Smooth muscle cell (in vitro differentiated cells): ENCODE results near the gene TAX1BP3. TPM values are rescaled to one million over a fixed set of nuclear protein-coding genes. Genes with fewer than 3 reads are reported as not detected.

Experiments
- DNase-seq: peaks from one replicate; lab custom pipeline; 2025; ENCODE audit not compliant: unreplicated experiment; lab: John Stamatoyannopoulos, UW
- H2AFZ ChIP-seq: fragments of 200-600 bp; sonication (generic); 2 replicates; pipeline ENCODE4 v1.6.0; 2016; ENCODE audit warnings: antibody characterized with exemption, low read depth, mild to moderate bottlenecking
- H3F3A ChIP-seq: fragments of 200-600 bp; sonication (generic); 2 replicates; pipeline ENCODE4 v1.6.0; 2017; ENCODE audit warnings: antibody characterized with exemption, low read depth
- H3K27ac ChIP-seq: fragments of 200-600 bp; sonication (generic); 2 replicates; pipeline ENCODE4 v1.5.1; 2016; ENCODE audit warnings: low read depth, mild to moderate bottlenecking
- H3K27me3 ChIP-seq: fragments of 200-600 bp; sonication (generic); 2 replicates; pipeline ENCODE4 v1.6.1; 2016; ENCODE audit warnings: low read depth, mild to moderate bottlenecking
- H3K36me3 ChIP-seq: fragments of 200-600 bp; sonication (generic); 2 replicates; pipeline ENCODE4 v1.5.1; 2016; ENCODE audit warnings: low read depth
- H3K4me1 ChIP-seq: fragments of 200-600 bp; sonication (generic); 2 replicates; pipeline ENCODE4 v1.5.1; 2016; ENCODE audit warnings: low read depth
- H3K4me2 ChIP-seq: fragments of 200-600 bp; sonication (generic); 2 replicates; pipeline ENCODE4 v1.6.0; 2016; ENCODE audit warnings: mild to moderate bottlenecking
- H3K4me3 ChIP-seq: fragments of 200-600 bp; sonication (generic); 2 replicates; pipeline ENCODE4 v1.5.1; 2016; ENCODE audit warnings: mild to moderate bottlenecking
- H3K79me2 ChIP-seq: fragments of 200-600 bp; sonication (generic); 2 replicates; pipeline ENCODE4 v1.6.0; 2016; ENCODE audit warnings: low read depth, mild to moderate bottlenecking
- H3K9ac ChIP-seq: fragments of 200-600 bp; sonication (generic); 2 replicates; pipeline ENCODE4 v1.6.0; 2016; ENCODE audit warnings: low read depth
- H3K9me3 ChIP-seq: fragments of 200-600 bp; sonication (generic); replicated peaks from 2 replicates; pipeline ENCODE4 v1.5.1; 2016; ENCODE audit warnings: low read depth
- H4K20me1 ChIP-seq: fragments of 200-600 bp; sonication (generic); 2 replicates; pipeline ENCODE4 v1.6.0; 2016; ENCODE audit warnings: low read depth
- CTCF ChIP-seq: fragments of 200-600 bp; sonication (generic); IDR thresholded peaks from 2 replicates; pipeline ENCODE4 v1.5.1; 2017; ENCODE audit warnings: borderline replicate concordance, mild to moderate bottlenecking, antibody characterized with exemption; ENCODE audit not compliant: insufficient read depth, poor library complexity, severe bottlenecking
- WGBS: methylation state at CpG from one replicate; pipeline ENCODE4 v1.1.7; 2016; ENCODE audit warnings: low lambda C conversion rate; 5-methylcytosine and 5-hydroxymethylcytosine counted together
- polyA plus RNA-seq: library from polyadenylated mRNA; unstranded; fragments of >200 nt; fragmentation: Nextera tagmentation; extraction: Ambion mirVana; gene quantifications from 2 replicates; pipeline ENCODE4 v1.2.1, GENCODE V29; 2016
- total RNA-seq: library from RNA; depleted of rRNA; stranded (reverse); fragments of >200 nt; gene quantifications from 2 replicates; pipeline ENCODE4 v1.2.3, GENCODE V29; 2014

The TAX1BP3 gene
- total and polyA plus RNA-seq, 2 experiments from 2014 or later = 115 to 295 TPM

GRCh38 chr17:3666516-3666915 lies 1.9 kb downstream of the TAX1BP3 start:
- Histone ChIP-seq H2AFZ (no peak overlapping the region), H3K9me3 (no peaks in the 10 kb centered on the region), H3K4me2 (peak overlapping the region; percentile 93), H3K36me3 (no peaks in the 10 kb centered on the region), H3K4me1 (peaks cover 9% of the 10 kb centered on the region), H3F3A (peaks cover 6% of the 10 kb centered on the region), H4K20me1 (peaks cover 61% of the 10 kb centered on the region), H3K27ac (peak overlapping the region; percentile 9), H3K9ac (no peak overlapping the region), H3K4me3 (peak overlapping the region; percentile 69), H3K79me2 (peaks cover 42% of the 10 kb centered on the region), H3K27me3 (no peaks in the 10 kb centered on the region)
- 91% methylated on average over 6 of the region's 6 CpGs for WGBS
- TF ChIP-seq CTCF = no peak
- no peak for DNase-seq

- peak overlapping the region; percentile 6 for H3K27ac ChIP-seq
- H3K27me3 ChIP-seq = no peaks in the 10 kb centered on the region
- H3K9ac ChIP-seq = no peak overlapping the region
- peaks cover 6% of the 10 kb centered on the region for H3F3A ChIP-seq
- no peak for DNase-seq
- H3K36me3 ChIP-seq = no peaks in the 10 kb centered on the region
- H3K79me2 ChIP-seq = peaks cover 42% of the 10 kb centered on the region
- H3K4me3 ChIP-seq = no peak overlapping the region
- H3K9me3 ChIP-seq = no peaks in the 10 kb centered on the region
- no peak for TF ChIP-seq CTCF
- H4K20me1 ChIP-seq = peaks cover 61% of the 10 kb centered on the region
- H3K4me1 ChIP-seq = peaks cover 9% of the 10 kb centered on the region
- no peak overlapping the region for H2AFZ ChIP-seq
- WGBS = 89% methylated on average over 5 of the region's 5 CpGs
- H3K4me2 ChIP-seq = peak overlapping the region; percentile 93
Measured at GRCh38 chr17:3665834-3666233, 2.5 kb downstream of the TAX1BP3 start.

- H3K4me2 ChIP-seq = no peak overlapping the region
- H3K9ac ChIP-seq = no peak overlapping the region
- H3K36me3 ChIP-seq = no peaks in the 10 kb centered on the region
- no peak for TF ChIP-seq CTCF
- H3K4me3 ChIP-seq = no peak overlapping the region
- 91% methylated on average over 33 of the region's 33 CpGs for WGBS
- H3K4me1 ChIP-seq = peaks cover 9% of the 10 kb centered on the region
- peaks cover 6% of the 10 kb centered on the region for H3F3A ChIP-seq
- DNase-seq = no peak
- H2AFZ ChIP-seq = no peak overlapping the region
- H3K27me3 ChIP-seq = no peaks in the 10 kb centered on the region
- no peaks in the 10 kb centered on the region for H3K9me3 ChIP-seq
- H3K27ac ChIP-seq = no peak overlapping the region
- peaks cover 20% of the 10 kb centered on the region for H3K79me2 ChIP-seq
- peaks cover 50% of the 10 kb centered on the region for H4K20me1 ChIP-seq
Measured at GRCh38 chr17:3663102-3664011, 5.0 kb downstream of the TAX1BP3 start.
